Posterior cingulate gyrus (tissue), 11 donors: ENCODE data around the gene CATSPERB.
"Not testable (repeated sequence)": the region's sequence is repeated elsewhere in the genome, so short reads cannot be mapped to it uniquely, and the experiment has no call there.

ENCODE experiments used
- DNase-seq, 10 donors: peaks; one replicate each; pipeline versions ENCODE4 v3.0.0 to v3.0.0-alpha.2; 2020 to 2021; ENCODE audit warnings: mixed read lengths in 3 of 10
- intact Hi-C: fragments of 100-400 bp; cut with DNase I; formaldehyde crosslinking; loops from one replicate; pipeline ENCODE4 v1.15.1; 2023

The CATSPERB gene

GRCh38 chr14:91585856-91586255, 146.0 kb downstream of the CATSPERB start:
- DNase-seq = no peak
- intact Hi-C loops = no loop called here

- intact Hi-C loops = no loop called here
- DNase-seq = peak in 1 of 10 donors; percentile 76
Measured at GRCh38 chr14:91582761-91583160, 149.1 kb downstream of the CATSPERB start.

DNA sequence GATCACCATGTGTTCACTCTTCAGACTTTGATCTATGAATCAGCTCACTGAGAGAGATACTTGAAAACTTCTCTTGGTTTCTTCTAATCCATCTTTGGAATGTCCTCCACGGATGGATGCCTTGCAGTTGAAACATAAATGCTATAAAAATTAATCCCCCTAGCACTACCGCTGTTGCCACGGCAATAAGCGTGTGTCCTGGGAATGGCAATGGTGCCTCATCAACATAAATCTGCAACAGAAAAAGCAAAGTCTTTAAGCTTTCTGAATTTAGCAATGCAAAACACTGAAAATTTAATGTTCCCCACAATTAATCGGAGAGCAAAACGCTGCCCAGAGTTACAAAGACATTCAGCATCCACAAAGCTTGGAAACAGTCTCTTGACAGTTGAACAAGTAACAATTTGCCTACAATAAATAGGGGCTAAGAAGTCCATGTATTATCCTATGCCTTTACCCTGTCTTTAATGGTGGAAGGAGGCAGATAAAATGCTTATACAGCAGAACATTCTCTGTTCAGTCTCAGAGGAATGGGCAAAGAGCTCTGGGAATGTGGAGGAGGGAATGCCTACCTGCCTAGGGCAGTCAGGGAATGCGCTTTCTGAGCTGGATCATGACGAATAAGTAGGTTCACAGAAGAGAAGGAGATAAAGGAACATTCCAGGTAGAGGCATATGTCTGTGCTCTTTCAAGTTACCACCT, 150.9 kb downstream of the CATSPERB start:
- DNase-seq = no peak
- intact Hi-C loops = no loop called here

- DNase-seq = peak in 1 of 10 donors; percentile 73
- intact Hi-C loops = no loop called here
Measured at GRCh38 chr14:91577632-91578233, 154.2 kb downstream of the CATSPERB start.

- no peak for DNase-seq
Measured at GRCh38 chr14:91575469-91576208, 156.2 kb downstream of the CATSPERB start.

GRCh38 chr14:91573894-91574837, 157.7 kb downstream of the CATSPERB start:
- intact Hi-C loops = no loop called here
- DNase-seq = peak; percentile 22 to 95 (median 64)

More at GRCh38 chr14:91575469-91576208, 156.2 kb downstream of the CATSPERB start:
- intact Hi-C loops = no loop called here

- intact Hi-C loops = no loop called here
Measured at GRCh38 chr14:91573528-91573893, 158.4 kb downstream of the CATSPERB start.

DNA sequence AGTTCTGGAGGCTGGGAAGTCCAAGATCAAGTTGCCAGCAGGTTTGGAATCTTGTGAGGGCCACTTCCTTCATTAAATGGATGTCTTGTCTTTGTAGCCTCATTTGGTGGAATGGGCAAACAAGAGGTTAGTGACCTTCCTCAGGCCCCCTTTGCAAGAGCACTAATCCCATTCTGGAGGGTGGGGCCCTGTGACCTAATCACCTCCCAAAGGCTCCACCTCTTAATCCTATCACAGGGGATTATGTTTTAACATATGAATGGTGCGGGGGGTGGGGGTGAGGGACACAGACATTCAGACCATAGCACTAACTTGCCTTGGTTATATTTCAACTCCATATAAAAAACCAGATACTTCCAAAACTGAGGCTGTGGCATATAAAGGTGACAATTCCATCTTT, 161.9 kb downstream of the CATSPERB start:
- intact Hi-C loops = no loop called here
- DNase-seq = no peak

More at GRCh38 chr14:91573528-91573893, 158.4 kb downstream of the CATSPERB start:
- no peak for DNase-seq

- no peak for DNase-seq
- intact Hi-C loops = no loop called here
Measured at GRCh38 chr14:91569301-91569700, 162.6 kb downstream of the CATSPERB start.

- DNase-seq = no peak
- intact Hi-C loops = no loop called here
Measured at GRCh38 chr14:91568626-91569025, 163.3 kb downstream of the CATSPERB start.

DNA sequence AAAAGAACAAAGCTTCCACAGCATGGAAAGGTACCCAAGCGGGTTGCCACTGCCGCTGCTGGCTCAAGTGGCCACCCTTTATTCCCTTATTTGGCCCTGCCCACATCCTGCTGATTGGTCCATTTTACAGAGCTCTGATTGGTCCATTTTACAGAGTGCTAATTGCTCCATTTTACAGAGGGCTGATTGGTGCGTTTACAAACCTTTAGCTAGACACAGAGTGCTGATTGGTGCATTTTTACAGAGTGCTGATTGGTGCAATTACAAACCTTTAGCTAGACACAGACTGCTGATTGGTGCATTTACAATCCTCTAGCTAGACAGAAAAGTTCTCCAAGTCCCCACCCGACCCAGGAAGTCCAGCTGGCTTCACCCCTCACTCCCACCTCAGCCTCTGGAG, 164.1 kb downstream of the CATSPERB start:
- DNase-seq = not testable (repeated sequence)

GRCh38 chr14:91555531-91555930, 176.4 kb downstream of the CATSPERB start:
- intact Hi-C loops = no loop called here
- DNase-seq = no peak

More for the DNA sequence above, 164.1 kb downstream of the CATSPERB start:
- intact Hi-C loops = not testable (repeated sequence)

GRCh38 chr14:91554535-91555332, 177.2 kb downstream of the CATSPERB start:
- intact Hi-C loops = no loop called here
- DNase-seq = no peak

- intact Hi-C loops = no loop called here
- DNase-seq = no peak
Measured at GRCh38 chr14:91548108-91548507, 183.8 kb downstream of the CATSPERB start.

GRCh38 chr14:91545946-91546716, 185.8 kb downstream of the CATSPERB start:
- intact Hi-C loops = no loop called here

GRCh38 chr14:91545204-91545603, 186.7 kb downstream of the CATSPERB start:
- intact Hi-C loops = no loop called here
- no peak for DNase-seq

More at GRCh38 chr14:91545946-91546716, 185.8 kb downstream of the CATSPERB start:
- DNase-seq = no peak

- DNase-seq = no peak
- intact Hi-C loops = no loop called here
Measured at GRCh38 chr14:91536327-91536726, 195.6 kb downstream of the CATSPERB start.

DNA sequence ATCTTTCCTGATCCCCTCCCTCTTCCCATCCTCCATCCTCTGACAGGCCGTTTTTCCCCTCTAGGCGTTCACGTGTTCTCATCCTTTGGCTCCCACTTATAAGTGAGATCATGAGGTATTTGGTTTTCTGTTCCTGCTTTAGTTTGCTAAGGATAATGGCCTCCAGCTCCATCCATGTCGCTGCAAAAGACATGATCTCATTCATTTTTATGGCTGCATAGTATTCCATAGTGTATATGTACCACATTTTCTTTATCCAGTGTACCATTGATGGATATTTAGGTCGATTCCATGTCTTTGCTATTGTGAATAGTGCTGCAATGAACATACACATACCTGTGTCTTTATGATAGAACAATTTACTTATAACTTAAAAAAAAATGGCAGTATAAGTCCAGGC, 197.8 kb downstream of the CATSPERB start:
- intact Hi-C loops, DNase-seq: not testable (repeated sequence)

- intact Hi-C loops = no loop called here
- no peak for DNase-seq
Measured at GRCh38 chr14:91533623-91534022, 198.3 kb downstream of the CATSPERB start.
